Neural cell (in vitro differentiated cells): ENCODE results near the gene STK32A. TPM values are rescaled to one million over a fixed set of nuclear protein-coding genes. Genes with fewer than 3 reads are reported as not detected.

ENCODE experiments used
- H2AFZ ChIP-seq: fragments of 200-600, 300-800 bp; sonication (generic), shearing (Covaris generic); 2 replicates; pipeline ENCODE4 v1.6.0; 2014; ENCODE audit warnings: low read depth, mild to moderate bottlenecking, antibody characterized with exemption, low read length, moderate library complexity
- H3F3A ChIP-seq: fragments of 200-600 bp; shearing (Covaris generic); 2 replicates; pipeline ENCODE4 v1.6.1; 2016; ENCODE audit warnings: mild to moderate bottlenecking, moderate library complexity, mixed read lengths, antibody characterized with exemption, low read length; ENCODE audit not compliant: insufficient read depth, poor library complexity, severe bottlenecking
- H3K27ac ChIP-seq: fragments of 200-600, 300-800 bp; sonication (generic), shearing (Covaris generic); 2 replicates; pipeline ENCODE4 v1.5.1; 2014; ENCODE audit warnings: mild to moderate bottlenecking, low read length, moderate library complexity
- H3K27me3 ChIP-seq: fragments of 300-800, 200-600 bp; sonication (generic), shearing (Covaris generic); 2 replicates; pipeline ENCODE4 v1.6.0; 2014; ENCODE audit warnings: mild to moderate bottlenecking, low read depth, low read length, moderate library complexity; ENCODE audit not compliant: insufficient read depth
- H3K36me3 ChIP-seq: fragments of 300-800, 200-600 bp; sonication (generic), shearing (Covaris generic); 2 replicates; pipeline ENCODE4 v1.5.1; 2014; ENCODE audit warnings: mild to moderate bottlenecking, antibody characterized with exemption, low read length, moderate library complexity; ENCODE audit not compliant: insufficient read depth
- H3K4me2 ChIP-seq: fragments of 300-800, 200-600 bp; sonication (generic), shearing (Covaris generic); 2 replicates; pipeline ENCODE4 v1.6.0; 2014; ENCODE audit warnings: mild to moderate bottlenecking, low read length
- H3K4me3 ChIP-seq: fragments of 300-800, 200-600 bp; sonication (generic), shearing (Covaris generic); 2 replicates; pipeline ENCODE4 v1.5.1; 2014; ENCODE audit warnings: mild to moderate bottlenecking, low read length, moderate library complexity
- H3K79me2 ChIP-seq: fragments of 200-600 bp; shearing (Covaris generic); replicated peaks from 2 replicates; pipeline ENCODE4 v1.6.0; 2014; ENCODE audit warnings: mild to moderate bottlenecking, low read length, moderate library complexity; ENCODE audit not compliant: insufficient read depth
- H3K9ac ChIP-seq: fragments of 300-800, 200-600 bp; sonication (generic), shearing (Covaris generic); 2 replicates; pipeline ENCODE4 v1.6.1; 2016; ENCODE audit warnings: mild to moderate bottlenecking, low read length, mixed read lengths
- H3K9me2 ChIP-seq: fragments of 200-600 bp; shearing (Covaris generic); 2 replicates; pipeline ENCODE4 v1.6.1; 2016; ENCODE audit warnings: mild to moderate bottlenecking, low read length, mixed read lengths; ENCODE audit not compliant: insufficient read depth
- H3K9me3 ChIP-seq: fragments of 200-600, 300-800 bp; sonication (generic), shearing (Covaris generic); 2 replicates; pipeline ENCODE4 v1.6.1; 2016; ENCODE audit warnings: mild to moderate bottlenecking, mixed run types, low read length, moderate library complexity, mixed read lengths
- H4K20me1 ChIP-seq: fragments of 200-600 bp; shearing (Covaris generic); 2 replicates; pipeline ENCODE4 v1.6.1; 2016; ENCODE audit warnings: mild to moderate bottlenecking, mixed run types; ENCODE audit not compliant: insufficient read depth
- CTCF ChIP-seq: fragments of 450-650 bp; IDR thresholded peaks from 2 replicates; pipeline ENCODE4 v1.5.1; 2014; ENCODE audit warnings: antibody characterized with exemption, mild to moderate bottlenecking, moderate library complexity; ENCODE audit not compliant: poor library complexity, severe bottlenecking
- EP300 ChIP-seq: fragments of 450-650 bp; conservative IDR thresholded peaks from 2 replicates; pipeline ENCODE4 v1.6.1; 2014; ENCODE audit warnings: antibody characterized with exemption, mild to moderate bottlenecking, moderate library complexity; ENCODE audit not compliant: poor library complexity, severe bottlenecking
- EZH2 ChIP-seq: fragments of 200-600, 300-800 bp; shearing (Covaris generic), sonication (generic); IDR thresholded peaks from 2 replicates; pipeline ENCODE4 v1.6.1; 2014; ENCODE audit warnings: antibody characterized with exemption, low read length, borderline replicate concordance, mild to moderate bottlenecking; ENCODE audit not compliant: insufficient read depth, poor library complexity, severe bottlenecking
- MXI1 ChIP-seq: fragments of 450-650 bp; conservative IDR thresholded peaks from 2 replicates; pipeline ENCODE4 v1.6.1; 2014; ENCODE audit warnings: antibody characterized with exemption, mild to moderate bottlenecking; ENCODE audit not compliant: poor library complexity, severe bottlenecking
- POLR2AphosphoS5 ChIP-seq: IDR thresholded peaks from 2 replicates; pipeline ENCODE4 v1.6.1; 2012
- RAD21 ChIP-seq: fragments of 450-650 bp; conservative IDR thresholded peaks from 2 replicates; pipeline ENCODE4 v1.6.1; 2014; ENCODE audit warnings: antibody characterized with exemption, mild to moderate bottlenecking, moderate library complexity
- REST ChIP-seq: IDR thresholded peaks from 2 replicates; pipeline ENCODE4 v1.6.1; 2012; ENCODE audit warnings: borderline replicate concordance
- SMC3 ChIP-seq: fragments of 450-650 bp; conservative IDR thresholded peaks from 2 replicates; pipeline ENCODE4 v1.6.1; 2014; ENCODE audit warnings: antibody characterized with exemption, mild to moderate bottlenecking, moderate library complexity; ENCODE audit not compliant: poor library complexity
- TAF1 ChIP-seq: IDR thresholded peaks from 2 replicates; pipeline ENCODE4 v1.6.1; 2012; ENCODE audit warnings: low read depth
- polyA plus RNA-seq: library from polyadenylated mRNA; depleted of rRNA; stranded (reverse); fragments of >200 nt; gene quantifications from 2 replicates; pipeline ENCODE4 v1.2.3, GENCODE V29; 2014

Gene STK32A
- polyA plus RNA-seq, 1 donor from 2014 or later: 23.1 TPM

DNA sequence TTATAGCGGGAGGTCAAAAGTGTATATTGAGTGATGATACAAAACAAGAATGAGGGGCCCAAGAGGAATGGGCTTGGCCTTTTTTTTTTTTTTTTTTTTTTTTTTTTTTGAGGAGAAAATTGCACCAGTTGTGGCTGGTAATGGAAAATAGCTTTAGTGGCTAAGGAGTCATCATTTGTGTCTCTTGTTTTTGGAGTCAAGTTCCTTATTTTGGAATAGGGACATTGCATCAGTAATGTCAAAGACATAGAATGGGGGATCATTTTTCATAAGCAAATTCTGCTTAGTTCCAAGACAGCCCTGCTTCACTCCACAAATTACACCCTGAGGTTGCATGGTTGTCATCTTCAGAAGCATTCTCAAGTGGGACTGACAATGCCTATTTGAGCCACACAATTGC lies 137.4 kb downstream of the STK32A start:
- H3K4me3 ChIP-seq: no peak overlapping the region
- H3K79me2 ChIP-seq: no peaks in the 10 kb centered on the region
- TF ChIP-seq TAF1: no peak
- TF ChIP-seq SMC3: no peak
- TF ChIP-seq POLR2AphosphoS5: no peak
- no peak for TF ChIP-seq REST
- no peak for TF ChIP-seq EP300
- no peak for TF ChIP-seq RAD21
- TF ChIP-seq CTCF: no peak
- TF ChIP-seq MXI1: no peak
- TF ChIP-seq EZH2: no peak
- H3K27ac ChIP-seq: no peak overlapping the region
- H3K9ac ChIP-seq: no peak overlapping the region
- no peaks in the 10 kb centered on the region for H4K20me1 ChIP-seq
- no peaks in the 10 kb centered on the region for H3K36me3 ChIP-seq
- no peaks in the 10 kb centered on the region for H3F3A ChIP-seq
- H3K4me2 ChIP-seq: no peak overlapping the region
- no peaks in the 10 kb centered on the region for H3K9me2 ChIP-seq
- H3K9me3 ChIP-seq: no peaks in the 10 kb centered on the region
- no peak overlapping the region for H2AFZ ChIP-seq
- H3K27me3 ChIP-seq: no peaks in the 10 kb centered on the region

- no peak overlapping the region for H2AFZ ChIP-seq
- TF ChIP-seq RAD21 (no peak), CTCF (no peak), MXI1 (no peak), REST (no peak), POLR2AphosphoS5 (no peak), EP300 (no peak), SMC3 (no peak), EZH2 (no peak), TAF1 (no peak)
Observed at GRCh38 chr5:147373328-147373727, 138.5 kb downstream of the STK32A start.

More at GRCh38 chr5:147373328-147373727, 138.5 kb downstream of the STK32A start:
- no peaks in the 10 kb centered on the region for H3K79me2 ChIP-seq
- H3K27me3 ChIP-seq: no peaks in the 10 kb centered on the region
- H4K20me1 ChIP-seq: no peaks in the 10 kb centered on the region
- H3K9me2 ChIP-seq: no peaks in the 10 kb centered on the region
- H3K27ac ChIP-seq: no peak overlapping the region
- no peak overlapping the region for H3K4me2 ChIP-seq
- H3K9me3 ChIP-seq: peaks cover 2% of the 10 kb centered on the region
- H3K4me3 ChIP-seq: no peak overlapping the region
- H3K9ac ChIP-seq: no peak overlapping the region
- H3F3A ChIP-seq: no peaks in the 10 kb centered on the region
- H3K36me3 ChIP-seq: no peaks in the 10 kb centered on the region
